ENCODE data around the gene MORN5. TPM values are rescaled to one million over a fixed set of nuclear protein-coding genes. Genes with fewer than 3 reads are reported as not detected.

Gene MORN5
- 10 to 100 TPM in 2 of 5 donors, not detected in 3; 13.6 to 80.4 TPM for total RNA-seq
- polyA plus RNA-seq, result 1 to 10 TPM in 1 of 3 donors, not detected in 2; 3.3 TPM
- long read RNA-seq, donor 1, partial matches to known transcripts, result 0 of 6 reads
- long read RNA-seq, donor 1, other reads (novel, unspliced or antisense), result 5 of 6 reads
- long read RNA-seq, donor 2, partial matches to known transcripts, result 0 of 5 reads
- long read RNA-seq, donor 2, other reads (novel, unspliced or antisense), result 5 of 5 reads
- long read RNA-seq, donor 3, result 0 reads
- long read RNA-seq, donor 4, result 0 reads
- long read RNA-seq, donor 5, result 0 reads
- long read RNA-seq, donor 6, partial matches to known transcripts, result 0 of 19 reads
- long read RNA-seq, donor 6, other reads (novel, unspliced or antisense), result 17 of 19 reads
- long read RNA-seq, donor 7, partial matches to known transcripts, result 0 of 16 reads
- long read RNA-seq, donor 7, other reads (novel, unspliced or antisense), result 14 of 16 reads
- long read RNA-seq, donor 8, partial matches to known transcripts, result 0 of 6 reads
- long read RNA-seq, donor 8, other reads (novel, unspliced or antisense), result 6 of 6 reads
- long read RNA-seq, donor 9, result 0 reads
- long read RNA-seq, donor 10, result 0 reads

DNA sequence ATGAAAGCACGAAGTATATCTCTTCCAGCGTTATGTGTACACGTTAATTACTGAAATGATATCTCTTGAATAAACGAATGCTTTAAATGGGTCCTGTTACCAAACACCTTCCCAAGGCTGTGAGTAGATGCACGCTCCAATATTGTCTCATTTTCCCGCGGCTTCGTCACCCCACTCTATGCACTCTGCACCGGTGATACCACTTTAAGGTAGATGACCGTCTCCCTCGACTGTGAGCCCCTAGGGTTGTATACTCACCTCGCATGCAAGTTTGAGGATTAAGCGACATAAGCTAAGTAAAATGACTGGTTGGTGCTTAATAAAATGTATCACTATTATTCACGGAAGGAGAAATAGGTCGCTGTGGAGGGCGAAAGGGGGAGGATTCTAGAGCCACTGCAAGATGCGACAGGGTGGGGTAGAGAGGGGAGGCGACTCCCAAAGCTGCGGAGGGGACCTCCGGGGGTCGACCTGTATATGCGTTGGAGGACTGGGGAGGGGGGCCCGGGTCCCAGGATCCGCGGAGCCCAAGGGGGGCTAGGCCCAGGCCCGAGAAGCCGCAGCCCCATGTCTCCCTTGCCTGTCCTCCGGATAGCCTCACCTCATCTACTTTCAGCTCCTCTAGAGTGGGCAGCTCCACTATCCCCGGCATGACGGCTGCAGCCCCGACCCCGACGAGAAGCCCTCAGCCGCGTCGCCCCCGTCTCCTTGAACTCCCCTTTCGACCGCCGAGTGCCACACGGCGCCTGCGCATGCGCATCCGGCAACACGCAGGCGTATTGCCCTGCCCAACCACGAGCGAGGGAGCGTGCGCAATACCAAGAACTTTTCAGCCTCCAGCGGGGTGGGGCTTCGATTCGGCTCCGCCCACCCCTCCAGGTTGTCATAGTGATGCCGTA lies at the start of gene MORN5, which contains the start of gene NDUFA8:
TSS of gene MORN5 (plus strand) at position 883 of the 899 bp plus-strand sequence. CDS start 65 bp downstream, outside the sequence.
TSS of gene NDUFA8 (minus strand) at position 754 of the 899 bp plus-strand sequence. CDS start at position 652, 102 bp downstream.
- TF ChIP-seq EP300 (IDR thresholded peaks at IDR 0.05), result no peak
- TF ChIP-seq POLR2AphosphoS5 (IDR thresholded peaks at IDR 0.05), result peak; percentile 89 to 98 (median 92)
- TF ChIP-seq POLR2A (IDR thresholded peaks at IDR 0.05), result no peak
- TF ChIP-seq, protein P1, sequence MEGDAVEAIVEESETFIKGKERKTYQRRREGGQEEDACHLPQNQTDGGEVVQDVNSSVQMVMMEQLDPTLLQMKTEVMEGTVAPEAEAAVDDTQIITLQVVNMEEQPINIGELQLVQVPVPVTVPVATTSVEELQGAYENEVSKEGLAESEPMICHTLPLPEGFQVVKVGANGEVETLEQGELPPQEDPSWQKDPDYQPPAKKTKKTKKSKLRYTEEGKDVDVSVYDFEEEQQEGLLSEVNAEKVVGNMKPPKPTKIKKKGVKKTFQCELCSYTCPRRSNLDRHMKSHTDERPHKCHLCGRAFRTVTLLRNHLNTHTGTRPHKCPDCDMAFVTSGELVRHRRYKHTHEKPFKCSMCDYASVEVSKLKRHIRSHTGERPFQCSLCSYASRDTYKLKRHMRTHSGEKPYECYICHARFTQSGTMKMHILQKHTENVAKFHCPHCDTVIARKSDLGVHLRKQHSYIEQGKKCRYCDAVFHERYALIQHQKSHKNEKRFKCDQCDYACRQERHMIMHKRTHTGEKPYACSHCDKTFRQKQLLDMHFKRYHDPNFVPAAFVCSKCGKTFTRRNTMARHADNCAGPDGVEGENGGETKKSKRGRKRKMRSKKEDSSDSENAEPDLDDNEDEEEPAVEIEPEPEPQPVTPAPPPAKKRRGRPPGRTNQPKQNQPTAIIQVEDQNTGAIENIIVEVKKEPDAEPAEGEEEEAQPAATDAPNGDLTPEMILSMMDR (IDR thresholded peaks at IDR 0.05), result peak in 2 of 7 experiments; percentile 12 to 35
- peaks cover 0 to 8% (median 2%) of the 10 kb centered on the region in 4 donors for H3K9me3 ChIP-seq
- peaks cover 17 to 52% (median 31%) of the 10 kb centered on the region in 4 donors for H3K4me1 ChIP-seq
- no peaks in the 10 kb centered on the region for H3K27me3 ChIP-seq
- no peaks in the 10 kb centered on the region for H3K36me3 ChIP-seq
- intact Hi-C loops (cut with DNase I; ENCODE audit: low total_unique reads), result no loop called here
- peak; percentile 97 to 99 for DNase-seq
- peak within 1 kb of the TSS; percentile 83 to 96 (median 95) for H3K4me3 ChIP-seq
- 1% methylated on average over 51 to 56 of the region's 56 CpGs for WGBS, 5 donors
- H3K27ac ChIP-seq, result peak within 1 kb of the TSS; percentile 87 to 95 (median 93)

DNA sequence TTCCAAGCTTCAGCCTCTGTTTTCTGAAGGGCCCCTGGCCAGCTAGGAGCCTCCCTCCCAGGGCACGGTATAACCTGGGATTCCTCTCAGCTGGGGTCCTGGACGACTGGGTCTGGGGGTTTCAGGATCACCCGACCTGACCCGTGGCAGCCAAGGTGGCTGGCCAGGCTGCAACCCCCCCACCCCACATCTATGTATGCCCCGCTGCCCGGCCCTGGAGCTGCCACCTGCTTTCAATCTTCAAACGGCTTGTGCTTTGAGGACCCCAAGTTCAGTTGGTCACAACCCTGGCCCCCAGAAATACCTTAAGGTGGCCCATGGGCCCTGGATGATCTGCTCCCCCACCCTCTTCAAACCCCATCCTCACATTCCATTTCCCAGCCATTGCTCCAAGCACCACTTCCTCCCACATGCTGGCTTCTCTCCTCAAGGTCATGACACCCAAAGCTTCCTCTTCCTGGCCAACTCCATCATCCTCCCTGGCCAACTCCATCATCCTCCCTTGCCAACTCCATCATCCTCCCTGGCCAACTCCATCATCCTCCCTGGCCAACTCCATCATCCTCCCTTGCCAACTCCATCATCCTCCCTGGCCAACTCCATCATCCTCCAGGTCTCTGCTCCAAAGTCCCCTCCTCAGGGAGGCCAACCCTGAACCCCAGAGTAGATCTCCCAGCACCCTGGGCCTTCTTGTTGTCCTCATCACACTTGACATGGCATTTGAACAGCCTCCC lies 49.4 kb upstream of the MORN5 start:
- Histone ChIP-seq H3K27me3 (peaks cover 0 to 8% (median 0%) of the 10 kb centered on the region in 3 donors), H3K27ac (no peak overlapping the region), H3K36me3 (no peaks in the 10 kb centered on the region), H3K9me3 (no peaks in the 10 kb centered on the region), H3K4me3 (no peak overlapping the region), H3K4me1 (peaks cover 0 to 18% (median 6%) of the 10 kb centered on the region in 4 donors)
- TF ChIP-seq POLR2A (IDR thresholded peaks at IDR 0.05), result no peak
- no peak for TF ChIP-seq EP300 (IDR thresholded peaks at IDR 0.05)
- TF ChIP-seq, protein P1 (IDR thresholded peaks at IDR 0.05), result no peak
- TF ChIP-seq POLR2AphosphoS5 (IDR thresholded peaks at IDR 0.05), result no peak
- intact Hi-C loops (cut with DNase I; ENCODE audit: low total_unique reads), result no loop called here
- DNase-seq, result no peak
- 87 to 93% (median 89%) methylated on average over 5 to 7 of the region's 7 CpGs for WGBS, 5 donors

DNA sequence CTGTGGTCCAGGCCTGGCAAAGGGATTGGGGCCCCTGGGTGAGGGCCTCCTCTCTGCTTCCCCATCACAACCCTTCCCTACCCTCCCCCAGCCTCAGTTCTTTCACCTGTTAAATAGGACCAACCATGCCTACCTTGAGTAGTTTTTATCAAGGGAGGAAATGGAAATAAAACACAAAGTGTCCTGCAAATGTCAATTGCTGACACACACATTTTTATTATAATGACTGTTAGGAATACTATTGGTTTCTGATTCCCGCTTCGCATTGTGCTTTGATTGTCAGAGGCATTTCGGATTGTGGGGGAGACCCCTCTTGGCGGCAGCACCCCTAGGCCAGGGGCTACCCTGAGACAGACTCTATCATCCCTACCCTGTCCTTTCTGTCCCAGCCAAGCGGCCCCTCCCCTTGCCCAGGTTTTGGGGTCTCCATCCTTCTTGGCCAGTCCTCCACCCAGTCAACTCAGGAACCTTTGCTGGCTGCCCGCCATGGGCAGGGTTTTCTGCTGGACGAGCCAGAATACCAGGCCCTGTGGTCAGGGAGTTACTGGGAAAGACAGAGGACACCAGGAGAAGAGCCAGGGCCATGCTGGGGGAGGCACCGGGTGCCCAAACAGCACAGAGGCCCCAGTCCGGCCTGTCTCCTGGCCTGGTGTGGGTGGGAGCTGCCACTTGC lies 48.2 kb upstream of the MORN5 start:
- no peak for DNase-seq
- TF ChIP-seq POLR2AphosphoS5 (IDR thresholded peaks at IDR 0.05) (no peak), EP300 (IDR thresholded peaks at IDR 0.05) (no peak), POLR2A (IDR thresholded peaks at IDR 0.05) (no peak)
- TF ChIP-seq, protein P1 (IDR thresholded peaks at IDR 0.05), result no peak
- Histone ChIP-seq H3K27me3 (peaks cover 0 to 20% (median 0%) of the 10 kb centered on the region in 3 donors), H3K4me3 (no peak overlapping the region), H3K4me1 (peaks cover 0 to 13% (median 6%) of the 10 kb centered on the region in 4 donors), H3K9me3 (no peaks in the 10 kb centered on the region), H3K36me3 (no peaks in the 10 kb centered on the region), H3K27ac (no peak overlapping the region)
- WGBS, 5 donors, result 83 to 88% (median 86%) methylated on average over 9 of the region's 9 CpGs
- intact Hi-C loops (cut with DNase I; ENCODE audit: low total_unique reads), result no loop called here

All from stomach (tissue), 19 donors.